Astrocyte of the spinal cord (primary cell): ENCODE measurements around the gene FBXO2.

Source experiments
- DNase-seq: peaks from one replicate; pipeline ENCODE4 v3.0.0; 2011; ENCODE audit warnings: low read depth, low spot score
- H3K4me3 ChIP-seq: 2 replicates; pipeline ENCODE4 v1.5.1; 2011; ENCODE audit warnings: low read depth, mild to moderate bottlenecking, low read length, moderate library complexity
- CTCF ChIP-seq: IDR thresholded peaks from 2 replicates; pipeline ENCODE4 v1.5.1; 2012; ENCODE audit warnings: low read depth, mild to moderate bottlenecking, low read length, inconsistent platforms
- in situ Hi-C: cut with HindIII; loops from 2 replicates; pipeline ENCODE4 v1.10.0; 2017; ENCODE audit warnings: low sequenced_read_pairs

Gene FBXO2

GRCh38 chr1:11623702-11624101 lies 30.5 kb downstream of the FBXO2 start:
- no peak overlapping the region for H3K4me3 ChIP-seq
- no peak for DNase-seq
- no peak for TF ChIP-seq CTCF
- in situ Hi-C loops: no loop called here

GRCh38 chr1:11622398-11622797 lies 31.8 kb downstream of the FBXO2 start:
- no peak overlapping the region for H3K4me3 ChIP-seq
- in situ Hi-C loops: no loop called here
- TF ChIP-seq CTCF: no peak
- DNase-seq: no peak

GRCh38 chr1:11620924-11621323 lies 33.3 kb downstream of the FBXO2 start:
- no peak overlapping the region for H3K4me3 ChIP-seq
- TF ChIP-seq CTCF: no peak
- in situ Hi-C loops: no loop called here
- DNase-seq: no peak

GRCh38 chr1:11620405-11620804 lies 33.8 kb downstream of the FBXO2 start:
- in situ Hi-C loops: no loop called here
- H3K4me3 ChIP-seq: no peak overlapping the region
- TF ChIP-seq CTCF: no peak
- DNase-seq: no peak

- in situ Hi-C loops: no loop called here
- TF ChIP-seq CTCF: no peak
- no peak for DNase-seq
- no peak overlapping the region for H3K4me3 ChIP-seq
Measured at GRCh38 chr1:11617741-11618140, 36.5 kb downstream of the FBXO2 start.

GRCh38 chr1:11617314-11617713 lies 36.9 kb downstream of the FBXO2 start:
- TF ChIP-seq CTCF: no peak
- DNase-seq: no peak
- in situ Hi-C loops: no loop called here

GRCh38 chr1:11616766-11617165 lies 37.5 kb downstream of the FBXO2 start:
- DNase-seq: no peak
- in situ Hi-C loops: no loop called here
- no peak for TF ChIP-seq CTCF
- H3K4me3 ChIP-seq: no peak overlapping the region

More at GRCh38 chr1:11617314-11617713, 36.9 kb downstream of the FBXO2 start:
- no peak overlapping the region for H3K4me3 ChIP-seq
